Measurements from ENCODE around the gene LLGL2.

- TF ChIP-seq CTCF (IDR thresholded peaks at IDR 0.05) (no peak), POLR2A (IDR thresholded peaks at IDR 0.05) (no peak)
These were observed 66.3 kb downstream of the LLGL2 start for GRCh38 chr17:75591722-75592302.

Data from upper lobe of left lung (tissue), 4 donors.